ENCODE data around the gene SLC16A12. TPM values are rescaled to one million over a fixed set of nuclear protein-coding genes. Genes with fewer than 3 reads are reported as not detected.
A peak's percentile ranks its signal among the peaks of the same experiment; 100 is the strongest.

SLC16A12 gene
- total RNA-seq (ENCODE audit: insufficient read depth, low replicate concordance): 2.2 TPM

- peak; percentile 25 for DNase-seq (ENCODE audit: low spot score)
Observed at GRCh38 chr10:89535171-89536012, at the start of gene SLC16A12. TSS of gene SLC16A12 (minus strand) at chr10:89535594. CDS start at chr10:89462578, 73,016 bp downstream.

GRCh38 chr10:89582022-89582421 lies 46.6 kb upstream of the SLC16A12 start:
- no peak for DNase-seq (ENCODE audit: low spot score)

GRCh38 chr10:89580243-89580642 lies 44.8 kb upstream of the SLC16A12 start:
- no peak for DNase-seq (ENCODE audit: low spot score)

GRCh38 chr10:89576696-89577095 lies 41.3 kb upstream of the SLC16A12 start:
- no peak for DNase-seq (ENCODE audit: low spot score)

GRCh38 chr10:89576022-89576421 lies 40.6 kb upstream of the SLC16A12 start:
- DNase-seq (ENCODE audit: low spot score): no peak

GRCh38 chr10:89575031-89575430 lies 39.6 kb upstream of the SLC16A12 start:
- no peak for DNase-seq (ENCODE audit: low spot score)

GRCh38 chr10:89574368-89574767 lies 39.0 kb upstream of the SLC16A12 start:
- no peak for DNase-seq (ENCODE audit: low spot score)

GRCh38 chr10:89567576-89568245 lies 32.3 kb upstream of the SLC16A12 start:
- DNase-seq (ENCODE audit: low spot score): no peak

GRCh38 chr10:89566992-89567391 lies 31.6 kb upstream of the SLC16A12 start:
- no peak for DNase-seq (ENCODE audit: low spot score)

- DNase-seq (ENCODE audit: low spot score): no peak
Observed at GRCh38 chr10:89566095-89566950, 30.9 kb upstream of the SLC16A12 start.

GRCh38 chr10:89565180-89565579 lies 29.8 kb upstream of the SLC16A12 start:
- no peak for DNase-seq (ENCODE audit: low spot score)

GRCh38 chr10:89563861-89564478 lies 28.6 kb upstream of the SLC16A12 start:
- peak; percentile 60 for DNase-seq (ENCODE audit: low spot score)

- no peak for DNase-seq (ENCODE audit: low spot score)
Observed at GRCh38 chr10:89563311-89563710, 27.9 kb upstream of the SLC16A12 start.

GRCh38 chr10:89556600-89556999 lies 21.2 kb upstream of the SLC16A12 start:
- DNase-seq (ENCODE audit: low spot score): no peak

- no peak for DNase-seq (ENCODE audit: low spot score)
Observed at GRCh38 chr10:89555688-89556445, 20.5 kb upstream of the SLC16A12 start.

GRCh38 chr10:89554433-89554832 lies 19.0 kb upstream of the SLC16A12 start:
- no peak for DNase-seq (ENCODE audit: low spot score)

- peak; percentile 63 for DNase-seq (ENCODE audit: low spot score)
Observed at GRCh38 chr10:89553064-89553734, 17.8 kb upstream of the SLC16A12 start.

- no peak for DNase-seq (ENCODE audit: low spot score)
Observed at GRCh38 chr10:89552213-89552612, 16.8 kb upstream of the SLC16A12 start.

GRCh38 chr10:89550509-89550908 lies 15.1 kb upstream of the SLC16A12 start:
- DNase-seq (ENCODE audit: low spot score): peak; percentile 58

- no peak for DNase-seq (ENCODE audit: low spot score)
Observed at GRCh38 chr10:89549510-89549909, 14.1 kb upstream of the SLC16A12 start.

Measured in umbilical cord (tissue), 2 donors.